H1 (cell line): Measurements from ENCODE around the gene ITGB2. TPM values are rescaled to one million over a fixed set of nuclear protein-coding genes. Genes with fewer than 3 reads are reported as not detected.

Experiments
- CTCF ChIA-PET: fragments of 300-600 bp; sonication (Branson Sonifier 250); formaldehyde crosslinking; loops from one replicate; lab custom pipeline; 2021; ENCODE audit not compliant: partially characterized antibody; lab: Charles Lee
- POLR2A ChIA-PET: fragments of 300-600 bp; sonication (Branson Sonifier 250); formaldehyde crosslinking; loops from one replicate; lab custom pipeline; 2021; ENCODE audit warnings: inconsistent platforms; ENCODE audit not compliant: partially characterized antibody; lab: Charles Lee
- DNase-seq, 2 experiments: peaks; one replicate each; pipeline versions ENCODE4 v3.0.0 to v3.0.0-alpha.2; 2010 to 2022; ENCODE audit warnings: low spot score in 2 of 2, low read depth in 1 of 2, mixed read lengths in 1 of 2
- FAIRE-seq: peaks from 2 replicates; lab custom pipeline; 2011; peaks lifted over from hg19 to GRCh38; lab: Jason Lieb, UNC
- H2AFZ ChIP-seq: 2 replicates; pipeline ENCODE4 v1.8.1; 2012; ENCODE audit warnings: low read length, inconsistent platforms
- H2AK5ac ChIP-seq: 2 replicates; pipeline ENCODE4 v1.6.1; 2013; ENCODE audit warnings: low read depth, low read length
- H2BK120ac ChIP-seq: replicated peaks from 2 replicates; pipeline ENCODE3; 2013; ENCODE audit warnings: low read depth, low read length, inconsistent platforms
- H2BK12ac ChIP-seq: 2 replicates; pipeline ENCODE4 v1.6.1; 2013; ENCODE audit warnings: low read depth, low read length
- H2BK15ac ChIP-seq: 2 replicates; pipeline ENCODE4 v1.6.1; 2013; ENCODE audit warnings: low read length
- H2BK20ac ChIP-seq: 2 replicates; pipeline ENCODE4 v1.6.1; 2013; ENCODE audit warnings: low read length
- H2BK5ac ChIP-seq: 2 replicates; pipeline ENCODE4 v1.6.1; 2013; ENCODE audit warnings: low read depth, low read length
- H3K14ac ChIP-seq: 2 replicates; pipeline ENCODE4 v1.6.1; 2013; ENCODE audit warnings: inconsistent platforms; ENCODE audit not compliant: insufficient read length
- H3K18ac ChIP-seq: 2 replicates; pipeline ENCODE4 v1.6.1; 2013; ENCODE audit warnings: low read length; ENCODE audit errors: extremely low read depth
- H3K23ac ChIP-seq: 2 replicates; pipeline ENCODE4 v1.6.1; 2013; ENCODE audit warnings: inconsistent platforms; ENCODE audit not compliant: insufficient read length
- H3K23me2 ChIP-seq: 2 replicates; pipeline ENCODE4 v1.6.1; 2013; ENCODE audit warnings: low read depth, low read length
- H3K27ac ChIP-seq: 2 replicates; pipeline ENCODE4 v1.6.1; 2011; ENCODE audit warnings: low read depth, low read length, inconsistent platforms
- H3K27me3 ChIP-seq, 4 experiments: replicated peaks in 1 of 4; 1 replicate in 1 of 4; 2 replicates in 3 of 4; pipeline versions ENCODE4 v1.6.1 to v1.8.1; 2011 to 2013; ENCODE audit warnings: low read length in 3 of 4, mild to moderate bottlenecking in 3 of 4, inconsistent platforms in 2 of 4, mixed read lengths in 2 of 4, moderate library complexity in 1 of 4; ENCODE audit not compliant: control insufficient read depth in 3 of 4, insufficient read depth in 3 of 4; ENCODE audit errors: extremely low read depth in 1 of 4
- H3K36me3 ChIP-seq, 4 experiments: 2 replicates each; pipeline versions ENCODE4 v1.6.1 to v1.8.1; 2011 to 2013; ENCODE audit warnings: mild to moderate bottlenecking in 4 of 4, low read length in 3 of 4, moderate library complexity in 2 of 4, control low read depth in 1 of 4, inconsistent platforms in 1 of 4; ENCODE audit not compliant: insufficient read depth in 4 of 4, control insufficient read depth in 2 of 4
- H3K4ac ChIP-seq: replicated peaks from 2 replicates; pipeline ENCODE3; 2013; ENCODE audit warnings: low read length, low read depth, mixed read lengths, inconsistent platforms; ENCODE audit not compliant: insufficient read length
- H3K4me1 ChIP-seq, 4 experiments: replicated peaks in 1 of 4; 1 replicate in 1 of 4; 2 replicates in 3 of 4; pipeline versions ENCODE4 v1.6.1 to v1.8.1; 2011 to 2013; ENCODE audit warnings: low read length in 3 of 4, inconsistent platforms in 2 of 4, mixed read lengths in 1 of 4; ENCODE audit not compliant: insufficient read depth in 4 of 4, control insufficient read depth in 3 of 4
- H3K4me2 ChIP-seq, 2 experiments: 2 replicates each; pipeline versions ENCODE4 v1.6.1 to v1.8.1; 2011 to 2013; ENCODE audit warnings: low read depth in 2 of 2, low read length in 2 of 2, control low read depth in 1 of 2, inconsistent platforms in 1 of 2, mild to moderate bottlenecking in 1 of 2; ENCODE audit not compliant: insufficient read depth in 1 of 2
- H3K4me3 ChIP-seq, 4 experiments: fragments of 200-600, 300-600 bp in 1 of 4; sonication (generic), shearing (Covaris generic), sonication (Bioruptor Twin) in 1 of 4; 2 replicates each; pipeline versions ENCODE4 v1.5.1 to v1.8.1; 2011 to 2016; ENCODE audit warnings: low read length in 4 of 4, low read depth in 3 of 4, control low read depth in 2 of 4, inconsistent platforms in 2 of 4, mild to moderate bottlenecking in 2 of 4, mixed read lengths in 1 of 4, moderate library complexity in 1 of 4; ENCODE audit not compliant: insufficient read depth in 2 of 4; ENCODE audit errors: extremely low read depth in 1 of 4
- H3K56ac ChIP-seq: replicated peaks from 2 replicates; pipeline ENCODE3; 2013; ENCODE audit warnings: low read depth, mild to moderate bottlenecking, mixed read lengths, low read length, inconsistent platforms; ENCODE audit not compliant: insufficient read length
- H3K79me1 ChIP-seq: 2 replicates; pipeline ENCODE4 v1.6.1; 2013; ENCODE audit warnings: low read depth, low read length, control low read depth
- H3K79me2 ChIP-seq, 2 experiments: 2 replicates each; pipeline versions ENCODE4 v1.6.1 to v1.8.1; 2012 to 2013; ENCODE audit warnings: low read length in 2 of 2, mild to moderate bottlenecking in 2 of 2, inconsistent platforms in 1 of 2; ENCODE audit not compliant: insufficient read depth in 2 of 2, control insufficient read depth in 1 of 2
- H3K9ac ChIP-seq, 4 experiments: replicated peaks in 1 of 4; 1 replicate in 1 of 4; 2 replicates in 3 of 4; pipeline versions ENCODE4 v1.6.1 to v1.8.1; 2011 to 2013; ENCODE audit warnings: low read depth in 3 of 4, low read length in 3 of 4, control low read depth in 2 of 4, mild to moderate bottlenecking in 2 of 4, moderate library complexity in 2 of 4, inconsistent platforms in 1 of 4; ENCODE audit errors: extremely low read depth in 1 of 4
- H3K9me3 ChIP-seq, 2 experiments: 2 replicates each; pipeline versions ENCODE4 v1.6.1 to v1.8.1; 2012 to 2013; ENCODE audit warnings: mild to moderate bottlenecking in 2 of 2, moderate library complexity in 2 of 2, control low read depth in 1 of 2, inconsistent platforms in 1 of 2, low read depth in 1 of 2, low read length in 1 of 2, mixed read lengths in 1 of 2; ENCODE audit not compliant: insufficient read depth in 2 of 2
- H4K20me1 ChIP-seq, 2 experiments: replicated peaks in 1 of 2; 2 replicates each; pipeline versions ENCODE3 to v1.8.1; 2011 to 2013; ENCODE audit warnings: inconsistent platforms in 2 of 2, low read length in 2 of 2, mild to moderate bottlenecking in 1 of 2; ENCODE audit not compliant: insufficient read depth in 2 of 2, control insufficient read depth in 1 of 2
- H4K5ac ChIP-seq: 2 replicates; pipeline ENCODE4 v1.6.1; 2013; ENCODE audit warnings: low read length, low read depth, mixed read lengths, inconsistent platforms; ENCODE audit not compliant: insufficient read length
- H4K8ac ChIP-seq: 2 replicates; pipeline ENCODE4 v1.8.0; 2013; ENCODE audit warnings: mild to moderate bottlenecking, moderate library complexity, low read length, inconsistent platforms; ENCODE audit not compliant: insufficient read depth; ENCODE audit errors: extremely low read depth
- H4K91ac ChIP-seq: replicated peaks from 2 replicates; pipeline ENCODE3; 2013; ENCODE audit warnings: low read length, mixed read lengths, inconsistent platforms; ENCODE audit not compliant: insufficient read length
- BCL11A ChIP-seq, 2 experiments: IDR thresholded peaks; one replicate each; pipeline ENCODE4 v1.6.1; 2011; ENCODE audit warnings: low read depth in 2 of 2, low read length in 2 of 2, mild to moderate bottlenecking in 2 of 2
- RAD21 ChIP-seq, 2 experiments: IDR thresholded peaks in 1 of 2; conservative IDR thresholded peaks in 1 of 2; 2 replicates each; pipeline ENCODE4 v1.6.1; 2011; ENCODE audit warnings: low read depth in 2 of 2, low read length in 2 of 2, improper control_type of control experiment in 1 of 2, inconsistent platforms in 1 of 2, mild to moderate bottlenecking in 1 of 2, moderate library complexity in 1 of 2
- RBBP5 ChIP-seq: IDR thresholded peaks from 2 replicates; pipeline ENCODE4 v1.7.1; 2012; ENCODE audit warnings: low read depth, mild to moderate bottlenecking, inconsistent platforms, low read length, moderate library complexity, borderline replicate concordance
- WGBS, 2 experiments: shearing (Covaris generic) in 1 of 2; methylation state at CpG; one replicate each; pipeline versions ENCODE4 v1.1.6 to v1.1.7; 2013 to 2015; ENCODE audit warnings: low lambda C conversion rate in 2 of 2, mixed read lengths in 2 of 2, inconsistent platforms in 1 of 2, low coverage in 1 of 2, missing lambda C conversion rate in 1 of 2; ENCODE audit not compliant: insufficient replicate concordance in 2 of 2, insufficient coverage in 1 of 2, insufficient read length in 1 of 2; ENCODE audit errors: extremely low coverage in 1 of 2, missing lambda C conversion rate in 1 of 2; 5-methylcytosine and 5-hydroxymethylcytosine counted together
- polyA plus RNA-seq, 7 experiments: library from polyadenylated mRNA; depleted of rRNA in 3 of 7; stranded (reverse) in 5 of 7; unstranded in 2 of 7; fragments of >200 nt in 5 of 7; fragments of 200-250 nt in 2 of 7; gene quantifications; 1 replicate in 5 of 7; 2 replicates in 1 of 7; 4 replicates in 1 of 7; pipeline versions ENCODE4 v1.2.1 to v1.2.3, GENCODE V29; 2011 to 2013; ENCODE audit warnings: missing spikeins in 2 of 7, mixed read lengths in 2 of 7
- total RNA-seq: library from RNA; stranded (reverse); fragmentation: NEBNext Ultra II Directional; extraction: Animal tissue kit (Norgen Biotek cat#: 25700); gene quantifications from 2 replicates; pipeline ENCODE4 v1.2.1, GENCODE V29; 2021

Gene ITGB2
- total and polyA plus RNA-seq, 2 of the 8 experiments (the other 6 are each of a cell fraction or from before 2014, with no cell fraction given): 0.24 to 0.63 TPM

GRCh38 chr21:44844256-44844655, 76.4 kb downstream of the ITGB2 start:
- Histone ChIP-seq H4K20me1 (peaks cover 0 to 4% of the 10 kb centered on the region in 2 experiments), H2BK12ac (no peak overlapping the region), H3K4me1 (peaks cover 0 to 16% (median 4%) of the 10 kb centered on the region in 4 experiments; a peak in 5 of 7 replicates), H3K4ac (no peak overlapping the region), H3K79me2 (no peaks in the 10 kb centered on the region), H2AFZ (0 out of 2 replicates have a peak overlapping the region, but pooled peaks have one; percentile 29), H2BK5ac (peak overlapping the region; percentile 35; the same call in 1 of the 2 replicates), H3K56ac (no peak overlapping the region), H3K4me2 (peak overlapping the region; percentile 40 to 49; a peak in 1 of 4 replicates), H3K23me2 (peaks cover 3% of the 10 kb centered on the region), H2AK5ac (no peak overlapping the region), H2BK20ac (no peak overlapping the region; the same call in 1 of the 2 replicates), H3K14ac (no peak overlapping the region), H3K18ac (no peak overlapping the region; the same call in none of the 2 replicates), H3K79me1 (no peaks in the 10 kb centered on the region), H3K9me3 (no peaks in the 10 kb centered on the region; a peak in 1 of 4 replicates), H4K8ac (no peak overlapping the region), H3K27ac (no peak overlapping the region), H3K36me3 (peaks cover 1 to 6% (median 3%) of the 10 kb centered on the region in 4 experiments; a peak in 4 of 8 replicates), H3K23ac (no peak overlapping the region), H4K91ac (no peak overlapping the region), H2BK15ac (no peak overlapping the region), H3K27me3 (no peaks in the 10 kb centered on the region), H3K4me3 (peak overlapping the region in 1 of 4 experiments; percentile 24; a peak in 1 of 8 replicates), H2BK120ac (no peak overlapping the region), H4K5ac (no peak overlapping the region), H3K9ac (no peak overlapping the region)
- DNase-seq (no peak), FAIRE-seq (no peak)
- WGBS, 2 experiments: 75% methylated on average over 15 of the region's 16 CpGs; no CpG with 5 or more reads in 1 of the 2 experiments
- TF ChIP-seq RBBP5 (no peak), BCL11A (IDR thresholded peaks at IDR 0.05; ENCODE audit: low read depth in 2 of 2, low read length in 2 of 2) (no peak), RAD21 (IDR thresholded peaks at IDR 0.05 in 1 of 2, conservative IDR thresholded peaks at IDR 0.05 in 1 of 2; ENCODE audit: low read depth in 2 of 2, low read length in 2 of 2) (no peak)
- ChIA-PET CTCF (interaction anchor here (0.9 to 1.0 kb wide), 2 partner anchors 36 to 46 kb away, joined by 3 to 4 read pairs; no protein-coding TSS in a partner anchor), POLR2A (interaction anchor here (0.6 kb wide), 2 partner anchors 28 to 45 kb away, joined by 3 read pairs; no protein-coding TSS in a partner anchor)
